Ovary (tissue), 9 donors: ENCODE results near the gene MTUS2. TPM values are rescaled to one million over a fixed set of nuclear protein-coding genes. Genes with fewer than 3 reads are reported as not detected.

Experiments used
- DNase-seq, 5 donors: peaks; one replicate each; pipeline ENCODE4 v3.0.0-alpha.2; 2019 to 2020
- H3K27ac ChIP-seq, 2 donors: fragments of 200-600 bp; one replicate each; pipeline versions ENCODE4 v1.5.1 to v1.8.0; 2019 to 2022
- H3K27me3 ChIP-seq: fragments of 200-600 bp; one replicate; pipeline ENCODE4 v1.8.0; 2022
- H3K36me3 ChIP-seq: fragments of 200-600 bp; sonication (generic); one replicate; pipeline ENCODE4 v1.5.1; 2019
- H3K4me1 ChIP-seq: one replicate; pipeline ENCODE4 v1.8.1; 2013; ENCODE audit warnings: mild to moderate bottlenecking, moderate library complexity; ENCODE audit not compliant: insufficient read depth
- H3K4me3 ChIP-seq: fragments of 200-600 bp; sonication (generic); one replicate; pipeline ENCODE4 v1.5.1; 2017
- H3K9me3 ChIP-seq, 2 donors: fragments of 200-600 bp in 1 of 2; sonication (generic) in 1 of 2; one replicate each; pipeline versions ENCODE4 v1.5.1 to v1.8.1; 2013 to 2019; ENCODE audit warnings: mild to moderate bottlenecking in 1 of 2, moderate library complexity in 1 of 2
- EP300 ChIP-seq: sonication (generic); formaldehyde crosslinking; IDR thresholded peaks from one replicate; pipeline ENCODE4 v1.6.1; 2017; ENCODE audit warnings: antibody characterized with exemption
- POLR2A ChIP-seq: fragments of 450-650 bp; IDR thresholded peaks from one replicate; pipeline ENCODE4 v1.6.1; 2017; ENCODE audit warnings: antibody characterized with exemption, mild to moderate bottlenecking, moderate library complexity
- WGBS, 3 donors: extraction: QIAGEN DNeasy Blood & Tissue Kit in 1 of 3; methylation state at CpG; one replicate each; pipeline versions ENCODE4 v1.1.5 to v1.1.7; 2013 to 2017; 5-methylcytosine and 5-hydroxymethylcytosine counted together
- intact Hi-C, 4 donors: fragments of 100-400 bp; cut with DNase I; formaldehyde crosslinking; loops; one replicate each; pipeline versions ENCODE4 v1.11.0 to v1.15.1; 2022 to 2023
- polyA plus RNA-seq, 2 donors: library from polyadenylated mRNA; stranded (reverse); fragments of 200-250 nt in 1 of 2; fragments of 350-450 nt in 1 of 2; fragmentation: Illumina TruSeq in 1 of 2; extraction: RNeasy Lipid Tissue Mini Kit (QIAGEN cat#74804) in 1 of 2; gene quantifications; one replicate each; pipeline ENCODE4 v1.2.3, GENCODE V29; 2013 to 2014
- total RNA-seq, 7 donors: library from RNA; depleted of rRNA in 2 of 7; stranded (reverse); fragments of >200 nt in 2 of 7; fragmentation: NEBNext Ultra II Directional in 3 of 7; extraction: Animal tissue kit (Norgen Biotek cat#: 25700) in 3 of 7; gene quantifications; one replicate each; pipeline versions ENCODE4 v1.1.0 to v1.2.4, GENCODE V29; 2016 to 2023
- TF ChIP-seq, protein P1 (sequence below), 3 donors: fragments of 450-650 bp in 2 of 3; fragments of 200-600 bp in 1 of 3; IDR thresholded peaks; one replicate each; pipeline versions ENCODE4 v1.5.1 to v1.8.0; 2016 to 2022; ENCODE audit warnings: antibody characterized with exemption in 3 of 3, mild to moderate bottlenecking in 1 of 3
- donor health status: DM: no; HTN: no; CAD: no; lungs with moderate emphysema.
- donor health status: DM: no; HTN: no; CAD: no.
- donor health status: Bipolar disorder and iron deficiency.
- donor health status: DM: yes; HTN: yes; CAD: no.
- donor health status: DM: no; HTN: no; CAD: no.
- donor health status: DM: yes; HTN: yes; CAD: no.

The MTUS2 gene
- total and polyA plus RNA-seq, 9 donors, result 1.5 to 8.7 (median 5.4) TPM

DNA sequence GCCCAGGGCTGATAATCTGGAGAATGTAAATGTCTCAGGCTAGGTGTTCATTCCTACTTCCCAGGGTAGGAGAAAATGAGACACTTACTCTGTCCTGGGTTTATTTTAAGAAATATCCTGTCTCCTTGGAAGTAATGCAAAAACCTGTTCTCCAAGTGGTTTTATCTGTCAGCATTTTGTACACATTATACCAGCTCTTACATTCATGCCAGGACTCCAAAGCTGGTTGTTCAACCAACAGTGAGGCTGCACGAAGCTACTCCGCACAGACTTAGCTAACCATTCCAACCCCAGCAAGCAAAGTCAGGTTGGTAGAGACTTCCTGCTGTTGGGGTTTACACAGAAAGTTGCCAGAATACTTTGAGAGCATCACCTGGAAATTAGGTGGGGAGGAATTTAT, 719.7 kb downstream of the MTUS2 start:
- no peak for DNase-seq
- H3K4me1 ChIP-seq, result no peaks in the 10 kb centered on the region
- TF ChIP-seq POLR2A (no peak), EP300 (no peak)
- TF ChIP-seq, protein P1, sequence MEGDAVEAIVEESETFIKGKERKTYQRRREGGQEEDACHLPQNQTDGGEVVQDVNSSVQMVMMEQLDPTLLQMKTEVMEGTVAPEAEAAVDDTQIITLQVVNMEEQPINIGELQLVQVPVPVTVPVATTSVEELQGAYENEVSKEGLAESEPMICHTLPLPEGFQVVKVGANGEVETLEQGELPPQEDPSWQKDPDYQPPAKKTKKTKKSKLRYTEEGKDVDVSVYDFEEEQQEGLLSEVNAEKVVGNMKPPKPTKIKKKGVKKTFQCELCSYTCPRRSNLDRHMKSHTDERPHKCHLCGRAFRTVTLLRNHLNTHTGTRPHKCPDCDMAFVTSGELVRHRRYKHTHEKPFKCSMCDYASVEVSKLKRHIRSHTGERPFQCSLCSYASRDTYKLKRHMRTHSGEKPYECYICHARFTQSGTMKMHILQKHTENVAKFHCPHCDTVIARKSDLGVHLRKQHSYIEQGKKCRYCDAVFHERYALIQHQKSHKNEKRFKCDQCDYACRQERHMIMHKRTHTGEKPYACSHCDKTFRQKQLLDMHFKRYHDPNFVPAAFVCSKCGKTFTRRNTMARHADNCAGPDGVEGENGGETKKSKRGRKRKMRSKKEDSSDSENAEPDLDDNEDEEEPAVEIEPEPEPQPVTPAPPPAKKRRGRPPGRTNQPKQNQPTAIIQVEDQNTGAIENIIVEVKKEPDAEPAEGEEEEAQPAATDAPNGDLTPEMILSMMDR (IDR thresholded peaks at IDR 0.05), result no peak
- no peaks in the 10 kb centered on the region for H3K36me3 ChIP-seq
- no peaks in the 10 kb centered on the region for H3K27me3 ChIP-seq
- no peaks in the 10 kb centered on the region for H3K9me3 ChIP-seq
- no peak overlapping the region for H3K4me3 ChIP-seq
- no peak overlapping the region for H3K27ac ChIP-seq
- intact Hi-C loops, result no loop called here
- 94 to 100% (median 95%) methylated on average over 2 of the region's 2 CpGs for WGBS, 3 donors

DNA sequence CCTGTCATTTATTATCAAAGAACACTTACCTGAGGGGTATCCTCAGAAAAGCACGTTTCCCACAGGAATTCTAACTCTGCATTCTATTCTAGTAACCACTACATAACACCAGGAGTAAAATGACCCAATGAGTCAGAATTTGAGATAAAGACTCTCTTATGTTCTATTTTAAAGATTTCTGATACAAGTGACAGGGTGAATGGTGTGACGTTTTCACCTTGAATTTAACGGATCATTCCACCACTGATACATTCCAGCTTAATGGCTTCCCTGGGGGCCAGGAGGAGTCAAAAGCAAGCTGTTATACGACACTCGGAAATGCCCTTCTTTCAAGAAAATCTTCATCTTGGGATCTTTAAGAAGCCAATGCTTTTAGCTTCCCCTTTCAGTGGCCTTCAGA, 720.2 kb downstream of the MTUS2 start:
- Histone ChIP-seq H3K9me3 (no peaks in the 10 kb centered on the region), H3K27ac (no peak overlapping the region), H3K27me3 (no peaks in the 10 kb centered on the region), H3K4me1 (no peaks in the 10 kb centered on the region), H3K36me3 (no peaks in the 10 kb centered on the region), H3K4me3 (no peak overlapping the region)
- WGBS, 3 donors, result 73 to 90% (median 89%) methylated on average over 5 of the region's 5 CpGs
- TF ChIP-seq, protein P1 (IDR thresholded peaks at IDR 0.05), result no peak
- TF ChIP-seq POLR2A (no peak), EP300 (no peak)
- intact Hi-C loops, result no loop called here
- DNase-seq, result no peak

DNA sequence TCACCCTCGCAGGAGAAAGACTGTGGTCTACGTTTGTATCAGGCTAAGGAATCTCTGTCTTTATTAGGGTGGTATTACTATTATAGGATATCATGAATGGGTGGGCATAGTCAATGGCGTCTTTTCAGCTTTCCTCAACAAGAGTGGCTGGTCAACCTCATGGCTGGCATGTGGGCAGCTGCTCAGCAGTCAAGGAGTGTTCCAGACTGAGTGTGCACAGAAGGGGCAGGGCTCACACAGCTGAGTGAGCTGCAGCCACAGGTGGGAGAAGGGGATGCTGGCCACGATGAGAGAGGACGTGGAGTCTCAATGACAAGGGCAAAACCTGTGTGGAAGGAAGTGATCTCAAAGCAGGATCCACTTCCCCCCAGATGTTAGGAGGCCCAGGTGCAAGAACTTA, 720.7 kb downstream of the MTUS2 start:
- DNase-seq, result no peak
- WGBS, 3 donors, result 87 to 91% (median 90%) methylated on average over 5 of the region's 5 CpGs
- H3K36me3 ChIP-seq, result no peaks in the 10 kb centered on the region
- no peaks in the 10 kb centered on the region for H3K27me3 ChIP-seq
- no peak for TF ChIP-seq POLR2A
- TF ChIP-seq EP300, result no peak
- TF ChIP-seq, protein P1 (IDR thresholded peaks at IDR 0.05), result no peak
- H3K9me3 ChIP-seq, result no peaks in the 10 kb centered on the region
- intact Hi-C loops, result no loop called here
- no peak overlapping the region for H3K27ac ChIP-seq
- no peak overlapping the region for H3K4me3 ChIP-seq
- H3K4me1 ChIP-seq, result no peaks in the 10 kb centered on the region

DNA sequence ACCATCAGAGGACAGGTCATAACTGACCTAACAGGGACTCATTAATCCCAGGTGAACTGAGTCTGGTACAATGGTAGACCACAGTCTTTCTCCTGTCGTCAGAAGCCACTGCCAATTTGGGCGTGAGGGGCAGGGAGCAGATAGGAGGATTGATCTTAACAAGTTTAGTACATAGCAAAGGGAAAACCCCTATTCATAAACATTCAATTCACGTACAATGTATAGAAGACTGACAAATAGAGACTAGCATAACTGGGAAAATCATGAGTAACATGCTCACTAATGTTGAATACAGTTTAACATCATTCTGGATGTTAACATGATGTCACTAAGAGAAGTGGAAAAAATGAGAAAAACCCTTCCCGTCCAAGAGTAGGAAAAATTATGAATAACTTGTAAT, 721.3 kb downstream of the MTUS2 start:
- 94 to 99% (median 98%) methylated on average over 4 of the region's 4 CpGs for WGBS, 3 donors
- Histone ChIP-seq H3K4me3 (no peak overlapping the region), H3K9me3 (no peaks in the 10 kb centered on the region), H3K36me3 (no peaks in the 10 kb centered on the region), H3K27me3 (no peaks in the 10 kb centered on the region), H3K4me1 (no peaks in the 10 kb centered on the region), H3K27ac (no peak overlapping the region)
- intact Hi-C loops, result no loop called here
- TF ChIP-seq EP300 (no peak), POLR2A (no peak)
- no peak for DNase-seq

DNA sequence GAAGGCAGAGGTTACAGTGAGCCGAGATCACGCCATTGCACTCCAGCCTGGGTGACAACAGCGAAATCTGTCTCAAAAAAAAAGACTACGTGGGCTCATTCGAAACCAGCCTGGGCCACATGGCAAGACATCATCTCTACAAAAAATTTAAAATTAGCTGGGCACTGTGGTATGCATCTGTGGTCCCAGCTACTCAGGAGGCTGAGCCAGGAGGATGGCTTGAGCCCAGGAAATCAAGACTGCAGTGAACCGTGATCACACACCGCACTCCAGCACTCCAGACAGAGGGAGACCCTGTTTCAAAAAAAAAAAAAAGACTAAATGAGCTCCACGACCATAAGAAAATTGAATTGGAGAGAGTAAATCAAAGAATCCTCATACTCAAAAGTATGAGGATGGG, 722.2 kb downstream of the MTUS2 start:
- H3K36me3 ChIP-seq, result no peaks in the 10 kb centered on the region
- TF ChIP-seq, protein P1 (IDR thresholded peaks at IDR 0.05), result no peak
- TF ChIP-seq POLR2A (no peak), EP300 (no peak)
- H3K27ac ChIP-seq, result no peak overlapping the region
- no peaks in the 10 kb centered on the region for H3K27me3 ChIP-seq
- DNase-seq, result no peak
- H3K9me3 ChIP-seq, result no peaks in the 10 kb centered on the region
- intact Hi-C loops, result no loop called here
- no peak overlapping the region for H3K4me3 ChIP-seq
- 95 to 96% (median 96%) methylated on average over 8 of the region's 8 CpGs for whole genome bisulfite sequencing, 3 donors
- H3K4me1 ChIP-seq, result peaks cover 4% of the 10 kb centered on the region
